HG02840 (cell line): Measurements from ENCODE around the gene ETS1.

Experiments used
- ATAC-seq: cut with Tn5 transposase; IDR thresholded peaks from one replicate; pipeline ENCODE4 v1.9.1; 2021; ENCODE audit warnings: mild to moderate bottlenecking, moderate library complexity, moderate number of reproducible peaks; ENCODE audit not compliant: unreplicated experiment, low FRiP score

Gene ETS1

DNA sequence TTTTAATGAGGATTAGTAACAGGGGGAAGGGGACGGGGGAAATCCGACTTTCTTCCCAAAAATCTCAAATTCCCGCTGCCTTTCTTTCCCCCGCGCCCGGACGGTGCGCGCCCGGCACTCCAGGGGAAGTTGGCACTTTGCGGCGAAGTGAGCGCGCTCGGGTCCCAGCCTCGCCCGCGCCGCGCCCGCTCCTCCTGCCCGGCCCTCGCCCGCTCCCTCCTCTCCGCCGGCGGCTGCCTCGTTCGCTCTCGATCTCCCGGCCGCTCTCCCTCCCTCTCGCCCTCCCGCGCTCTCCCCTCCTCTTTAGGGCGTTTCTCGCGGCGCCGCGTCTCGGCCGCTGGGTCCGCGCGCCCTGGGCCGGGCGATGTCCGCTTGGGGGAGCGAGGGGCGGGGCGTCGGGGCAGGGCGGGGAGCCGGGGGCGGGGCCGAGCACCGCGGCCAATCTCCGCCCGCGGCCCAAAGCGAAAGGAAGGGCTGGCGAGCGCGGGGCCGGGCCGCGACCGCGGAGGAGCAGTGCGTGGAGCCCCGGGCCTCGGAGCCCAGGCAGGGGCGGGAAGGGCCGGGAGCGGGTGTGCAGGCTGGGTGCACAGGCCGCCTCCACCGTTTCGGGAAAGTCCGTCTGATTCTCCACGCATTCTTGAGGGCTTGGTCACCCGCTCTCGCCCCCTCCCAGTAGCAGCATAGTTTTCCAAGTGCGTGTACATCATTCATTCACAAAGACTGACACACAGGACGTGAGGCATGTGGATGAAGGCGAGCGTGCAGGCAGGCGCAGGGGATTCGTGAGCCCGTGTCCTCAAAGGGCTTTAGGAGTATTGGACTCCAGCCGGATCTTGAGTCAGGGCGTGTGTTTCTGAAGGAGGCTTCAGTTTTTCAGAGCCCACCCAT is 65.1 kb downstream of the ETS1 start:
- peak; percentile 77 for ATAC-seq

DNA sequence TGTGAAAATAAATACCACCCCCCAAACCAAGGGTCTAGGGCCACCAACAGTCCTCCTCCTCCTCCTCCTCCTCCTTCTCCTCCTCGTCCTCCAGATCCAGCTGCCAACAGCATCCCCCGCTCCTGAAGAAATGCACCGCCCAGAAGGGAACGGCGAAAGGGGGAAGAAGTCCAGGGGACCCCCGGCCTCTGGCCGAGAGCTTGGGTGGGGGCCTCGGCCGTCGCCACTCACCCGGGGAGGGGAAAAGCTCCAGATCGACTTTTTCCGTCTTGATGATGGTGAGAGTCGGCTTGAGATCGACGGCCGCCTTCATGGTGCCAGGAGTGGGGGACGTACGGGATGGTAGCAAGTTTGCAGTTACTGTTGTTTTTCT is 65.7 kb downstream of the ETS1 start:
- ATAC-seq: no peak

DNA sequence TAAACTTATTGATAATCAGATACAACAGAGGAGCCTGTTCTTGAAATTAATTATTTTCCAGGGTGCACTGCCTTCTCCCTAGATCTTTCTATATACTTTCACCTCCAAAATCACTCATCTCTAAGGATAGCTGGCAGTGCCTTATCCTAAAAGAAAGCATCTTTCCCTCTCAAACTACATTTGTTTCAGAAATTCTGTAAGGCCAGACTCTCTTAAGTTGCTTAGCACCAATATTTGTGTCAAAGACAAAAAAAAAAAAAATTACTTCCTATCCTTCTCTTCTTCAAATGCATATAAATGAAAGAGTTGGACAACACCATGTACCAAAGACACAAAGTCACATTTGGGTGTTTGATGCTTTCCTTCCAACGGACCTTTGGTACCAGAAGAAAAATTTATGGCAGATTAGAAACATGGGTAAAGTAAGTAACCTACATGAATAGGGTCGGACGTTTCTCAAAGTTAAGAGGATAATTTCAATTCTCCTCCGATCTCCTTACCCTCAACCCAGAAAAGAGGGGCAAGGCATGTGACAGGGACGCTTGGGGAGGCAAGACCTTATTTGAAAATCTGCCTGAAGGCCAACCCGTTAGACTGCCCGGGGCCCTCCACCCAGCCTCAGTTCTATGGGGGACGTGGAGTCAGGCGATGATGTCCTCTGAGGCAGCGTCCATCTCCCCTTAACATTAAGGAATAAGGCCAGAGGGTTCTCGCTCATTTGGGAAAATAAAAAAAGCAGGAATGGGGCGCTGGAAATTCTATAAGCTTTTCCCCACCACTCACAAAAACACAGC is 66.3 kb downstream of the ETS1 start:
- no peak for ATAC-seq

DNA sequence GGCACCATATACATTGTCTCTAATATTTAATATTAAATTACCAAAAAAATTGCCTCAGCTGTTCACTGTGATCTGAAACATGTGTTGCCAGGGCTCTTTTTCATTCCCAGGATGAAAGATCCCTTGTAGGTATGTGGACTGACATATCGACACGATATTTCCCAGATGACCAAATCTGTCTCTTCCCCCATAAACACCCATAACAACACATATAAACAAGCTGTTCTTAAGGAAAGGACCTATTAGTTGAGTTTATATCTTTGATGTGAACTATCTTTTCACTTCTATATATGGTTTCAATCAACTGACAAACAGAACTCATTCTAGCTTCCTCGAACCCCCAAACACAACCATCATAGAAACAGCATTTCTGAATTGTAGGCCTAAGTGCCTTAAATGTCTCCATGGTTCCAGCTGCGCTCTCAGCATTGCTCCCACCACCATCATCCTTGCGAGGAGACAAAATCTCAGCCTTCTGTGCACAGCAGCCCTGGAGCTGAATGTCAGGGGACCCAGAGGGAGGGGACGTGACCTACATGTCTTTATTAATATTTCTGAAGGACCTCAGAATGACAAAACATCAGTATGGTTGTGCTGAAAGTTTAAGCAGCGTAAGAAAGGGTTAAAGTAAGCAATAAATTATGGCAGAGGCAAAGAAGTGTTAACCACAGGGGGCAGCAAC is 67.0 kb downstream of the ETS1 start:
- no peak for ATAC-seq

DNA sequence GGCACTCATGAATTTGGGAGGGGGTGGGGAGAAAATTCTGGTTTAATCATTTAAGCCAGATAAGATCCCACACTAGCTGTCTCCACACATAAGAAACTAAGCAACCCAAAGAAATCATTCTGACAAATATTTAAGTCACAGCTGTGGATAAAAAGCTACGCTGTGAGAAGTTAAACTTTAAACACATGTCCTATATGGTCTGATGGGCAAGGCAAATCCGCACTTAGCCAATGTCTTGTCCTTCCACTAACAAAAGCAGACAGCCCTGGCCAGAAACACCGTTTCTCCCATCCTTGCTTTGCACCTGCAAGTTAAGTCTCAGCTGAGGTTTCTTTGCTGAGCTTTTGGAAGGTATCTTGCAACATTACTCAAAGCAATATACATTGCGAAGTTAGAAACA is 68.0 kb downstream of the ETS1 start:
- no peak for ATAC-seq

DNA sequence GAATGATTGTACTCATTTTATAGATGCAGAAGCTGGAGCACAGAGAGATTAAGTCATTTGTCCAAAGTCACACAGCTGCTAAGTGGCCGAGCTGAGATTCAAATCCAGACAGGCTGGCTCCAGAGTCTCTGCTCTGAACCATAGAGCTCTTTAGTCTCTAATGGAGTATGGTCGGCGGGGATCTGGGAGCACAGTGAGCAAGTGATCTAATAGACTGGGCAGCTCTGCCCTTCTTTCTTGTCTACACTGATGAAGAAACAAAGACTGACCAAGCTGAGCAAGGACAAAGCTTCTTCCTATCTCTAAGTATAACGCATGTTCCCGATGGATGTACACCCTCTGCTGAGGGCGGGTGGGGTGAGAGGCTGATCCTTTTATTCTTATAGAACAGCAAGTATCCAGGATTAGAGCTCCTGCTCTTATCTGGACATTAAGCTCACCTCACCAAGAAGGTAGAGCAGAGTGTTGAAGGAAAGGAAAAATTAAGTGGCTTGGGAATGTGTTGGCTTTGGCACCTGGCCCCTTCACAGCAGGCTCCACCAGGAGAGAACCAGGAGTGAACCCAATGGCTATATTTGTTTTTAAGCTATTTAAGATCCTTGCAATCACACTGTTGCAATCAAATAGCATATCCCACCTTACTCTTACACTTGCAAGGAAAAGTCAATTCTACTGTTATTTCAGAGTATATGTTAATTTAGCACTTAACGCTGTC is 68.7 kb downstream of the ETS1 start:
- ATAC-seq: no peak

DNA sequence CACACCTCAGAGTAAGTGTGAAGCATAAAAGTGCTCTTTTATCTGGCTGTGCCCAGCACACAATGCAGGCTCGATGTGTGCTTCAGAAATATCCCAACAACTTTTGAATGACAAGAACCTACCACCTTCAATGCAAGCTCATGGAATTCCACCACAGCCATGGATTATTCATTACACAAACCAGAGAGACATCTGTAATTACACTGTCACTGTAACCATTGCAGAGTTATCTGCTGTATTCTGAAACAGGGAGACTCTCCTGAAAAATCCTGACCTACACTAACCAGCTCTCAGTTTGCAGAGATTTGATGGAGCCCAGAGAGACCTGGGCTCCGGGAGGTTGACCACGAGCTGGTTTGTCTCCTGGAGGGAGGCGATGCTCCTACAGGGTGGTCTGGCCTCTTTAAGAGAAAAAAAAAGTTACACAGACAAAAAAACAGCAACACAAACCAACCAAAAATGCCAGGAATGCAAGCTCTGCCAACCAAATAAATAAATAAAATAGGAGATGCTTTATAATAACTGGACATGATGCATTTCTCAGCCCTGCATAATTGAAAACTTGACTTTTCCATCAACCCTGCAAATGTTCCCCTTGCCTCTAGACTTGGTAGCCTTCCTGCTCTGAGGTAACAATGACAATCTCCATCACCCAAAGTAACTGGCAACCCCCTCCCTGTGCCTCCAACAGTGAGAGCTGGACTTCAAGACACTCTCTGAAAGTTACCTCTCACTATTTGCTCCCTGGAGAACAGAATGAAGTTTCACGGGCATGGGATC is 69.7 kb downstream of the ETS1 start:
- ATAC-seq: no peak

DNA sequence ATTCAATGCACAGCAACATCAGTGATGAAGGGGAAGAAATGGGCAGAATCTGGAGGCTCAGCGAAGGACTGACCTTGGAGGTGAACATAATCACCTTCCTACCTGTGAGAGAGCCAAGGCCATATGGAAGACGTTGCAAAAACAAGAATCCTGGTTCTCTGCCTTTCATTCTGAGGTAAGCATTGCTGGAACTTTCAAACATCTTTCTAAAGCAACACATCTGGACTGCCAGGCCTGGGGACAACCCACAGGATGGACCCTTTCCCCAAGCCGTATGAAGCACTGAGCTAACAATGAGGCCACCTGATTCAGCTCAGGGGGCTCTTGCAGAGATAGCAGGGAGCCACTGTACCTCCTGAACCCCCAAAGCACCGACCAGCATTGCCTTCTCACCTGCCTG is 70.5 kb downstream of the ETS1 start:
- no peak for ATAC-seq

DNA sequence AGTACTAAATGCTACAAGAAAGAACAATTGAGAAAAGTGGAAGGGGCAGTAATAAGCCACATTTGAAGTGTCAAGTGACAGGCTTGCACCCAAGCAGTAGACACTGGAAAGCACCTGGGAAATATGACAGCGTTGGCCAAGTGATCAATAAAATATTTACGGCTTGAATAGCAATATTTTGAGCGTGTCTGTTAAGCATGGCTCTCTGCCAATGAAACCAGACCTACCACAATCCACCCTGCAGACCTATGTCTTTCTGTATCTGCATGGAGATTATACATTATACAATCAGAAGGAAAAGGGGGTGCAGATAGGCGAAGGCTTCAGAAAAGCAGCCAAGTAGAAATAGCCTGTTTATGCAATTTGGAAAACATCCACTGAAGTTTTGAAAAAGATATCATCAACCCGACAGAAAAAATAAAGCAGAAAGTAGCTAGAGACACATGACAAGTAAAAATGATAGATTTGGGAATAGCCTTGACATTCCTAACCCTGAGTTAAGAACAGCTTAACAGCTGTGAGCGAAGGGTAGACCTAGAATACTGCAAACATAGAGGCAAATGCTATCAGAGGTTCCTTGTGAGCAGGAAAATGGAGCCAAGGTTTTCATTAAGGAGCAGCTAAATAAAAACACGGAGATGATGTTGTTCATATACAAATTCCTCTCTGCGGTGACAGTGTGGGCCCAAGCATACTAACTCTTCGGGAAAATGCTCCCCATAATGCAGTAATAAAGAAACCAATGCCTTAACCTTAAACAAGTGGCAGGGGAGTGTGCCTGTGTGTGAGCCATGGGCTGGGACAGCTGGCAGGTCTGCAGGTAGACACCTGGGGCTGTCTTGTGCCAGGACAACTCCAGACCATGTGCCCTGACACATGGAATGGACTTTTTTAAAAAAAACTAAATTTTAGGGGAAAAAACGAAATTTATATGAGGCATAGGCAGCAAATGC is 71.3 kb downstream of the ETS1 start:
- no peak for ATAC-seq

DNA sequence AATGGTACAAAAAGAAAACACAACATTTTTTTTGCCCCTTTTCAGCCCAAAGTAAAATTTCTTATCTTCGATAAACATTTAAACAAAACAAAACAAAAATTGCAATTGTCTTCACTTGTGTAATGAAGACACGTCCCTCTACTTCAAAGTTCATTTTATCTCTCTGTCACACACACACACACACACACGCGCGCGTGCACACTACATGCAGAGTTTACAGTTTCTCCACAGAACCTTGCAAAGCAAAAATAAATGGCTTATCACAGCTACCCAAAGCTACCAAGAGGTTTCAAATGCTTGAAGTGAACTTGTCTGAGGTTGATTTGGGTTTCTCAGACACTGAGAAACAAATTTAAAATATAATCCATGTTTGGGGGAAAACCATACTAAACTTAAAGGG is 72.3 kb downstream of the ETS1 start:
- no peak for ATAC-seq

DNA sequence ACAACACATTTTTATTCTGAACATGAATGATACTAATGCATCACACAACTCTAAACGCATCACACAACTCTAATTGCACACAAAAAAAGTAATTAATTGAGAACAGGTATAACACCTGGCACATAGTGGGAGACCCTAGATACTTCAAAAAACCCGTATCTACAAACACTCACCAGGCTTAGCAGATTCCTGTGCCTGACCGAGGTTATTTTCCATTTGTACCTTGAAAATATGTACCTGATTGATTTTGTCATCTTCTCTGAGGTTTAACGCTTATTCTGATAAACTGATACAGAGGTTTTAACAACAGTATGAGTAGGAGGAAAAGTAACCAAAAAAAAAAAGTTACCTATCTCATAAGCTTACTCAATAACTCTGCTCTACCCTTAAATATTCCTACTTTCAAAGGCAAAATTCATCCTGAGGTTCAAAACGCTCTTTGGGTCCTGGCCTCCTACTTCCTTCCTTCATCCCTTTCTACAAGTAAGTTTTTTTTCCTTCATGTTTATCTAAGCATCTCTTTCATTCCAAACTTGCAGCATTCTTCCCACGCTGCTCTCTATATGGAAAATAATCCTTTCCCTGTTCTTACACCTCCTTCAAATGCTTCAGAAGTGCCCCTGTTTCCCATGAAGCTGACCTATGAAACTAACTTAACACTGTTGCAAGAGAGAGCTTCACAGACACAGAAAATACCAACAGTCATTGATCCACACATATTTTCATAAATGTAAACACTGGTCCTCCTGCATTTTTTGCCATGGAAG is 73.3 kb downstream of the ETS1 start:
- no peak for ATAC-seq

DNA sequence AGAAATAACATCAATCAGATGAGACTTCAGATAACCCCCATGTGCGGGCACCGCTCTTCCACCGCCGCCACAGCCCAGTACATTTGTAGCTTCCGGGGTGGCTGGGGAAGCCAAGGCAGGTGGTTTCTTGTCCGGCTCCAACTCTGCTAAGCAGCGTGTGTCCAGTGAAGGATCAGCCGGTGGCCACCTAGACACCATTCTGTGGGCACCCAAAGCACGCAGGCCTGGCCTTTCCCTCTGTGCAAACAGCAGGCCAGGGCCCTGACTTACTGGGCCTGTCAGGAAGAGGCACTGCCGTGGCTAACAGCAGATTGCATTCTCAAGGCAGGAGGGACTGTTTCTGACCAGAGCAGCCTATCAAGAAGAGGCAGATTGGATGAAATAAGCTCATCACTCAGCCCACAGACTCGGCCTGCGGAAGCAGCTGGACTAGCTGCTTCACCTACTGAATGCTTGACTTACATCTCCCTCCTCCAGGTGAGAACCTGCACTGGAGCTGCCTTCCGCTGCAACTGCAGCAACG is 74.8 kb downstream of the ETS1 start:
- no peak for ATAC-seq

DNA sequence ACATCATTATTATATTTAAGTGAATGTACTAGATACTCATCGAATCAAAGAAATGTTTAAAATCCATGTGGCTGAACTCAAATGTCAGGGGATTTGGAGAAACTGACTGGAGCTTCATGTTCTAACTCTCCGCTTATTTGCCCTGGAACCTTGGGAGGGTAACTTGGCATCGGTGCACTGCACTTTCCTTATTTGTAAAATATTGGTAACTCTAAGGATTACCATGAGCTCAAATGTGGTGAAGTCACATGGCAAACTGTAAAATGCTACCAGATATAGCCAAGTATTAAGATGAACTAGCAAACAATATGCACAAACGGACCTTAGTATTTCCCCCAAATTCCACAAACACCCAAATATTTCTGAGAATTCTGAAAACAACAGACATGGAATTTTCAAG is 75.6 kb downstream of the ETS1 start:
- no peak for ATAC-seq

DNA sequence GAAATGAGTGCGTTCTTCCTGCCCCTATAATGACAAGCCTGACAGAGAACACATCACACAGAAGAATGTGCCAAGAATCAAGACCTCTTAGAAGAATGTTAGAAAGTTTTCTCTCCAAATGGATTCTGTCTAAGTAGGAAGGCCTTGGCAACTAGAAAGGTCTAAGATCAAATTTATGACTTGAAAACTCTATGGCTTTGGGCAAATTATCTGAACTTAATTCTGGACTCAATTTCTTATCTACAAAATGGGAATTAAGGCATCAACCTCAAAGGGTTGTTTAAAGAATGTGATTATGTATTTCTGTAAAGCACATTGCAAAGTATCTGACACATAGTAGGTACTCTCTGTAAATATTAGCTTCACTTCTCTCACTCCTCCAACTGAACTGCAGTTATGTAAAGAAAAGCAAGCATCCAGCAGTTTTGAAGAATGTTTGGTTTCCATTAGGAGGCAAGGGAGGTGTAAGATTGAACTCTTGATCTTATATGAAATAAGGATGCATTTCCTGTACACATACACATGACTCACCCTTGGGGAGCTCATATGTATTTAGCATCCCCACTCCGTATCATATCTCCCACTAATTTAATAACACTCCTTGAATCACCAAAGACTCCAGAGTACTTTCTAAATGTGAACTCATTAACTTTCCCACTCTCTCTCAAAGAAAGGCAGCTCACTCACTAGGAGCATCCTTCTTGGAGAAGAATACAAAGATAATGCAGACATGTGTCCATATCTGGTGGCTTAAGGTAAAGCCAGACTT is 77.6 kb downstream of the ETS1 start:
- no peak for ATAC-seq

DNA sequence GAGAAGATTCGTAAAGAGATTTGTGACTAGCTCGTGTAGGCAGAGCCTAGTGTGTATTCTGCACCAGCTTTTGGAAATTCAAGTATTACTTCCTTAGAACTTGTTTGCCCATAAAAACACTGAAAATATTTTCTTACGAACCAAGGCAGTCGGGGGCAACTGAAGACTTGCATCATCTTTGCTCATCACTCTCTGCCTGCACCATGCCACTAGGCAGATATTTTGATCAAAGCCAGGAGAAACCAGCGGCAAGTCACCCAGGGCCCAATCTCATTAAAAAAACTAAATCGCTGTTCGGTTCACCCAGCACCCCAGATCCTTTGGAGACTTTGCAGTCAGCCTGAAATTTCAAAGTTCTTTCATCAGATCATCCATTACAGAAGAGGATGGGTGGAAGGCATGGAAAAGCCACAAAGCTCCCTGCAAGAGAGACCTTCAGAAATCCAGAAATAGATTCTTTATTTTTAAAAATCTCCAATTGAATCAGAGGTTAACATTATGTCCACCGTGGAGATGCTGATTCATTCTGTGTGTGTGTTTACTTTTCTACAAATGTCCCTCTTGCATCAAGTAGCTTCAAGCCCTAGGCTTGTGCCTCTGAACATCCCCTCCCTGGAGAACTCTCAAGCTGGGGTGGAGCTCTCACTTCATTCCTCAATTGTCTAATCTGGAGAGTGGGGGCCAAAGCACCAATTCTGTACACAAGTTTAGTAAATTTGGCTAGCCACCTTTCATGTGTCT is 78.4 kb downstream of the ETS1 start:
- ATAC-seq: no peak

DNA sequence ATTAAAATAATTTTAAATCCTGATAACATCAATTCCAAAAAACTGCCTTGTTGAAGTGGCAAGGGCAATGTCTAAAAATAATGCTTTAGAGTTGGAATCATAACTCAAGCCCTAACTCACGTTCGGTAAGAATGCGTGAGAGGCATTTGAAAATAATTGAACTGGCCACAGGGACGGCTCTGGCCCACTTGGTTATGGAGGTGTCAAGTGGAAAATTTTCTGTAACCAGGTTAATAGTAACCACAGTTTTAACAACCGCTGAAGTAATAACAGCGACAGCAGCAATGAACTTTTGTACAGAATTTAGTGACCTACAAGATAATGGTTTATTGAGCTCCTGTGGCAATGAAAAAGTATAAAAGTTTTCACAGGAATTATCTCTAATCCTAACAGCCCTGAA is 79.4 kb downstream of the ETS1 start:
- ATAC-seq: no peak
